AG09319 (cell line): Measurements from ENCODE around the gene NPPA.

ENCODE experiments used
- DNase-seq: peaks from one replicate; pipeline ENCODE4 v3.0.0-alpha.2; 2010; ENCODE audit warnings: low read depth; ENCODE audit errors: extremely low read depth
- TF ChIP-seq, protein P1 (sequence below): IDR thresholded peaks from 2 replicates; pipeline ENCODE4 v1.5.1; 2011; ENCODE audit warnings: low read depth, mild to moderate bottlenecking, inconsistent platforms, low read length, moderate library complexity

Gene NPPA

DNA sequence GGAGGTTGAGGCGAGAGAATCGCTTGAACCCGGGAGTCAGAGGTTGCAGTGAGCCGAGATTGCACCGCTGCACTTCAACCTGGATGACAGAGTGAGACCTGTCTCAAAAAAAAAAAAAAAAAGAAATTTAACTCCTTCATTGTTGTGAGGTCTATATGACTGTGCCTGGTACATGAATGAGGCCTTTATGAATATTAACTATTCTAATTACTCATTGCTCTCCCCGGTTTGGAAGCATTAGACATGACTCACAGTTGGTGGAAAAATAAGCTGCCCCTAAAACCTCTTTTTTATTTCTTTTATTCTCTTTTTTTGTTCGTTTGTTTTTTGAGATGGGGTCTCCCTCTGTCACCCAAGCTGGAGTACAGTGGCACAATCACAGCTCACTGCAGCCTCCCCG is 7.8 kb upstream of the NPPA start:
- no peak for DNase-seq
- TF ChIP-seq, protein P1, sequence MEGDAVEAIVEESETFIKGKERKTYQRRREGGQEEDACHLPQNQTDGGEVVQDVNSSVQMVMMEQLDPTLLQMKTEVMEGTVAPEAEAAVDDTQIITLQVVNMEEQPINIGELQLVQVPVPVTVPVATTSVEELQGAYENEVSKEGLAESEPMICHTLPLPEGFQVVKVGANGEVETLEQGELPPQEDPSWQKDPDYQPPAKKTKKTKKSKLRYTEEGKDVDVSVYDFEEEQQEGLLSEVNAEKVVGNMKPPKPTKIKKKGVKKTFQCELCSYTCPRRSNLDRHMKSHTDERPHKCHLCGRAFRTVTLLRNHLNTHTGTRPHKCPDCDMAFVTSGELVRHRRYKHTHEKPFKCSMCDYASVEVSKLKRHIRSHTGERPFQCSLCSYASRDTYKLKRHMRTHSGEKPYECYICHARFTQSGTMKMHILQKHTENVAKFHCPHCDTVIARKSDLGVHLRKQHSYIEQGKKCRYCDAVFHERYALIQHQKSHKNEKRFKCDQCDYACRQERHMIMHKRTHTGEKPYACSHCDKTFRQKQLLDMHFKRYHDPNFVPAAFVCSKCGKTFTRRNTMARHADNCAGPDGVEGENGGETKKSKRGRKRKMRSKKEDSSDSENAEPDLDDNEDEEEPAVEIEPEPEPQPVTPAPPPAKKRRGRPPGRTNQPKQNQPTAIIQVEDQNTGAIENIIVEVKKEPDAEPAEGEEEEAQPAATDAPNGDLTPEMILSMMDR = no peak

DNA sequence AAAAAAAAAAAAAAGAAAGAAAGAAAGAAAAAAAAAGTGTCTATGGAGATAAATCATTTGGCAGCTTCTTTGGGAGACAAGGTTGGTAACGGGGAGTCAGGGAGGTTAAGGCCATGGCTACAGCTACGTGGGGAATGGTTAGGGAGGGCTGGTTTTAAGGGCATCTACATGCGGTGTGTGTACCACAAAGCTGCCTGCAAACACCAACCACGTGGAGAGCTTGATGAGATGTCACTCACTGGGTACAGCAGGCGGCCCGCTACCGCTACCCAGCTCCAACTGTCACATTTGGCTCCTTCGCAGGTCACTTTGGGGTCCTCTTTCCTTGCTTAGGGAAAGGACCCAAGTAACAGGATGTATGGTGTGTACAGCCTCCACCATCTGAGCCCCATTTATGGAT is 6.9 kb upstream of the NPPA start:
- no peak for DNase-seq
- TF ChIP-seq, protein P1 = no peak

DNA sequence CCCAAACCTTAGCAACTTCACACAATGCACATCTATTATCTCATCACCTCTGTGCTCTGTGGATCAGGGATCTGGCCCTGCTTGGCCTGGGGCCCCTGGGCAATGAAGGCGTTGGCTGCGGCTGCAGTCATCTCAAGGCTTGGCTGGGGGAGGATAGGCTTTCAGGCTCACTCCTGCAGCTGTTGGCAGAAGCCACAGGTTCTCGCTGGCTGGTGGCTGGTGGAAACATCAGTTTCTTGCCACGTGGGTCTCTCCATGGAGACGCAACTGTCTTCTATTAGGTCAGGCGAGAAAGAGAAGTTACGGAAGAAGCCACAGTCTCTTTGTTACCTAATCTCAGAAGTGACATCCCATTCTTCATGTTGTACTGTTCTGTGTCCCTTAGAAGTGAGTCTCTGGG is 3.6 kb upstream of the NPPA start:
- TF ChIP-seq, protein P1 = no peak
- DNase-seq = no peak

DNA sequence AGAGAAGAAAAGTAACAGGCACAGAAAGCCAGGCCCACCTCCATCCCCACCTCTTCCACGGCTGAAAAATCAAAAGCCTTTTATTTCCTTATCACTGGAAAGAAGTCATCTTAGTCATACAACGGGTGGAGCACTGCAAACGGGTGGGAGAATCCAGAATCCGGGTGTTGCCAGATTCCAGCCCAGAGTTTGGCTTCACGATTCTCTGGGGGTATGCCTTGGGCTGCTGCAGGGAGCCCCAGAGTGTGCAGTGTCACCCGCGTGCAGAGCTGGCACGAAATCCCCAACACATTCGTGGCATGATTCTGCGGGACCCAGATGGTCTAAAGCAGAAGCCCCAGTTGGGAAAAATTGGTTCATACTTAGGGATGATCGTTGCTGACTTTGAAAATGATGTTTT is 2.6 kb upstream of the NPPA start:
- TF ChIP-seq, protein P1 = no peak
- DNase-seq = no peak

DNA sequence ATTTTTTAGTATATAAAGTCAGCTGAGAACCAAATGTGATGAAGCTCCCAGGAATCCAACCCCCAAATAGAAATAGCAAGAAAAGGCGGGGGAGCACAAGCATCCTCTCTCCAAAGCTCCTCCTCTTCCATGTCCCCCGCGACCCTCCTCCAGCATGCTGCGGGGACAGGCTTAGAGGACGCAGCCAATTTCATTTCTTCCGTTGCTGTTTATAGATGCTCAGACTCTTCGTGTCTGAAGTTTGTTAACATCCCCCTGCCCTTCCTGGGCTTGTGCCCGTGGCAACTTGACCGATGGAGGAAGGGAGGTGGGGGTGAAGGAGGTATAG is 754 bp upstream of the NPPA start:
- TF ChIP-seq, protein P1 = no peak
- no peak for DNase-seq

DNA sequence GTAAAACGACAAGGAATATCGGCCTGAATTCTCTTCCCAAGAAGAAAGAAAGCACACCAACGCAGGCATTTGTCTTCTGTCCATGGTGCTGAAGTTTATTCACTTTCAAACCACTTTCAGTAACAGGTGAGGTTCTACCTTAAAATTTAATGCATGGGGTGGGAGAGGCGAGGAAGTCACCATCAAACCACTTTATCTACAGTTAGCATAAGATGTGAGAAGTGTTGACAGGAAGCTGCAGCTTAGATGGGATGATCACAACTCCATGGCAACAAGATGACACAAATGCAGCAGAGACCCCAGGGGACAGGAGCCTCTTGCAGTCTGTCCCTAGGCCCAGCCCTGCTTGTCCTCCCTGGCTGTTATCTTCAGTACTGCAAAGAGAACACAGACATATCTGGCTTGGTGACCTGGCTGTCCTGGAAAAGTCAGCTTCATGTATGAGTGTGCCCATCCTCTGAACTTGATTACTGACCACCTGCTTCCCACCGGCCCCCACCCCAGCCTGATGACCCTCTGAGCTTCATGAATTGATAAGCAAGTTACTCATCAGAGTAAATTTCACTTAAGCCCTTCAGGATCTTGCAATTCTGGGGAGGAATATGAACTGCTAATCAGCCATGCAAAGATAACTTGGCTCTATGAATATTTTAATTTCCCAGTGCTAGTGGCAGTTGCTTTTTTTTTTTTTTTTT is 1.8 kb downstream of the NPPA start:
- TF ChIP-seq, protein P1 = no peak
- DNase-seq = no peak

DNA sequence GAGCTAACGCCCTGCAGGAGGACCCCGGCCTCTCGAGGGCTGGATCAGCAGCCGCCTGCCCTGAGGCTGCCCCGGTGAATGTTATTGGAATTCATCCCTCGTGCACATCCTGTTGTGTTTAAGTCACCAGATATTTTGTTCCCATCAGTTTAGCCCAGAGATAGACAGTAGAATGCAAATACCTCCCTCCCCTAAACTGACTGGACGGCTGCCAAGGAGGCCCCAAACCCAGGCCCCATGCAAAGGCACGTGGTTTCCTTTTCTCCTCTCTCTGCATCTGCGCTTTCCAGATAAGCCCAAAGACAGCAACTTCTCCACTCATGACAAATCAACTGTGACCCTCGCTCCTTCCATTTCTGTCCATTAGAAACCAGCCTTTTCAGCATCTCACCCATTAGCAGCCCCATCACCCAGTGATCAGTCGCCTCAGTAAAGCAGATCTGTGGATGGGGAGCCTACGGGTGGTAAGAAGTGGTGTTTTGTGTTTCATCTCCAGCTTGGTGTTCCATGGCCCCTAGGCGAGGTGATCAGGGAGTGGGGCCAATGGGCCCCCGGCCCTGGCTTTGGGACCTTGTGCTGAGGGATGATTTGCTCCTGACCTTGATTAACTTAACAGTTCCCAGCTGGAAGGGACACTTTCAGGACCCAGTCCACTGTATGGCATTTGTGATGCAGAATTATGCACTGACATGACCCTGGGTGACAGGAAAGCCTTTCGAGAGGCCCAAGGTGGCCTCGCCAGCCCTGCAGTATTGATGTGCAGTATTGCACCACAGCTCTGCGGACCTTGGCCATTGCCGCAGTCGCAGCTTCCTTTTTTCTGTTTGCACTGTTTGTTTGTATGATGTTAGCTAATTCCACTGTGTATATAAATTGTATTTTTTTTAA is 5.2 kb downstream of the NPPA start:
- no peak for DNase-seq
- TF ChIP-seq, protein P1 = no peak
